GM23338 (cell line): ENCODE results near the gene RPS5. TPM values are rescaled to one million over a fixed set of nuclear protein-coding genes. Genes with fewer than 3 reads are reported as not detected.

Experiments
- ATAC-seq: fragments of 200-7000 bp; cut with Tn5 transposase; 3 replicates; pipeline ENCODE4 v1.9.1; 2020
- DNase-seq: peaks from one replicate; pipeline ENCODE4 v3.0.0-alpha.2; 2015; ENCODE audit warnings: low spot score
- H2AFZ ChIP-seq: fragments of 200-600 bp; sonication (generic); 2 replicates; pipeline ENCODE4 v1.8.0; 2016; ENCODE audit warnings: antibody characterized with exemption, mild to moderate bottlenecking, moderate library complexity
- H3F3A ChIP-seq: fragments of 200-600 bp; sonication (generic); replicated peaks from 2 replicates; pipeline ENCODE4 v1.8.0; 2017; ENCODE audit warnings: antibody characterized with exemption, mixed run types, low read depth
- H3K27ac ChIP-seq: fragments of 200-600 bp; sonication (generic); 2 replicates; pipeline ENCODE4 v1.6.1; 2016; ENCODE audit warnings: low read depth
- H3K27me3 ChIP-seq: fragments of 200-600 bp; sonication (generic); 2 replicates; pipeline ENCODE4 v1.8.0; 2016; ENCODE audit warnings: mild to moderate bottlenecking, mixed run types, moderate library complexity; ENCODE audit not compliant: insufficient read depth
- H3K36me3 ChIP-seq: fragments of 200-600 bp; sonication (generic); 2 replicates; pipeline ENCODE4 v1.8.0; 2016; ENCODE audit warnings: mild to moderate bottlenecking; ENCODE audit not compliant: insufficient read depth
- H3K4me1 ChIP-seq: fragments of 200-600 bp; sonication (generic); 2 replicates; pipeline ENCODE4 v1.8.0; 2016; ENCODE audit warnings: mild to moderate bottlenecking, moderate library complexity; ENCODE audit not compliant: insufficient read depth
- H3K4me2 ChIP-seq: fragments of 200-600 bp; sonication (generic); 2 replicates; pipeline ENCODE4 v1.7.1; 2017; ENCODE audit warnings: mixed run types
- H3K4me3 ChIP-seq: fragments of 200-600 bp; sonication (generic); 2 replicates; pipeline ENCODE4 v1.6.1; 2016; ENCODE audit warnings: mixed run types
- H3K79me2 ChIP-seq: fragments of 200-600 bp; sonication (generic); replicated peaks from 2 replicates; pipeline ENCODE4 v1.8.0; 2017; ENCODE audit warnings: mild to moderate bottlenecking; ENCODE audit not compliant: insufficient read depth
- H3K9me2 ChIP-seq: fragments of 200-600 bp; sonication (generic); 2 replicates; pipeline ENCODE4 v1.8.0; 2017; ENCODE audit not compliant: insufficient read depth
- H4K20me1 ChIP-seq: fragments of 200-600 bp; sonication (generic); replicated peaks from 2 replicates; pipeline ENCODE4 v1.8.0; 2017; ENCODE audit warnings: mild to moderate bottlenecking; ENCODE audit not compliant: insufficient read depth
- H3K27ac Mint-ChIP-seq: 2 replicates; pipeline ENCODE4 v1.8.0; 2020; ENCODE audit warnings: inconsistent platforms, mild to moderate bottlenecking, moderate library complexity, mixed read lengths
- H3K27me3 Mint-ChIP-seq: 3 replicates; pipeline ENCODE4 v1.8.0; 2022; ENCODE audit warnings: low read depth, mild to moderate bottlenecking, moderate library complexity, mixed read lengths, inconsistent platforms; ENCODE audit not compliant: insufficient read depth, poor library complexity
- H3K36me3 Mint-ChIP-seq: 3 replicates; pipeline ENCODE4 v1.8.0; 2021; ENCODE audit warnings: low read depth, mild to moderate bottlenecking, inconsistent platforms, moderate library complexity, mixed read lengths
- H3K4me1 Mint-ChIP-seq: 3 replicates; pipeline ENCODE4 v1.8.0; 2020; ENCODE audit warnings: mild to moderate bottlenecking, inconsistent platforms, mixed read lengths
- H3K4me3 Mint-ChIP-seq: 3 replicates; pipeline ENCODE4 v1.8.0; 2021; ENCODE audit warnings: moderate library complexity, mild to moderate bottlenecking, inconsistent platforms, mixed read lengths
- H3K9me3 Mint-ChIP-seq: 3 replicates; pipeline ENCODE4 v1.8.0; 2020; ENCODE audit warnings: moderate library complexity, mild to moderate bottlenecking, inconsistent platforms, mixed read lengths
- CREB1 ChIP-seq: fragments of 250-450 bp; sonication (Bioruptor Pico); IDR thresholded peaks from 2 replicates; pipeline ENCODE4 v1.5.0; 2020; ENCODE audit warnings: low read depth, mild to moderate bottlenecking, moderate library complexity
- CTCF ChIP-seq, 2 experiments: fragments of 200-600 bp in 1 of 2; sonication (generic) in 1 of 2; conservative IDR thresholded peaks; 2 replicates each; pipeline versions ENCODE4 v1.5.1 to v1.6.1; 2016 to 2017; ENCODE audit warnings: antibody characterized with exemption in 2 of 2, low read depth in 2 of 2, mild to moderate bottlenecking in 2 of 2, moderate library complexity in 1 of 2
- ETS1 ChIP-seq: IDR thresholded peaks from 2 replicates; pipeline ENCODE4 v1.6.1; 2016; ENCODE audit warnings: antibody characterized with exemption
- EZH2phosphoT487 ChIP-seq: fragments of 200-600 bp; sonication (generic); IDR thresholded peaks from one replicate; pipeline ENCODE4 v1.8.1; 2018; ENCODE audit warnings: antibody characterized with exemption; ENCODE audit not compliant: unreplicated experiment
- POLR2AphosphoS5 ChIP-seq: IDR thresholded peaks from 2 replicates; pipeline ENCODE4 v1.6.1; 2016; ENCODE audit warnings: antibody characterized with exemption, low read depth
- REST ChIP-seq: IDR thresholded peaks from one replicate; pipeline ENCODE4 v1.6.1; 2018; ENCODE audit warnings: antibody characterized with exemption; ENCODE audit not compliant: unreplicated experiment
- STAT1 ChIP-seq: IDR thresholded peaks from one replicate; pipeline ENCODE4 v1.6.1; 2016; ENCODE audit warnings: antibody characterized with exemption; ENCODE audit not compliant: unreplicated experiment
- ZNF462 ChIP-seq: fragments of 250-450 bp; sonication (Bioruptor Pico); IDR thresholded peaks from 2 replicates; pipeline ENCODE4 v1.5.0; 2020; ENCODE audit warnings: mild to moderate bottlenecking, moderate library complexity
- polyA plus RNA-seq: library from polyadenylated mRNA; unstranded; fragments of >200 nt; fragmentation: Nextera tagmentation; extraction: Ambion mirVana; gene quantifications from 2 replicates; pipeline ENCODE4 v1.2.1, GENCODE V29; 2016
- total RNA-seq: library from RNA; depleted of rRNA; stranded (reverse); fragments of >200 nt; shearing (Covaris generic); gene quantifications from 2 replicates; pipeline ENCODE4 v1.2.3, GENCODE V29; 2014

The RPS5 gene
- total and polyA plus RNA-seq, 2 experiments from 2014 or later, result 734 to 2,111 TPM

GRCh38 chr19:58362272-58362994 lies 24.6 kb upstream of the RPS5 start, which contains the start of gene ZNF497:
ZNF497 (minus strand) TSS chr19:58362751; CDS start chr19:58357635, 5,116 bp downstream.
- no peaks in the 10 kb centered on the region for H3K9me2 ChIP-seq
- DNase-seq, result peak; percentile 97
- peak within 1 kb of the TSS; percentile 87 for H3K4me2 ChIP-seq
- H3K27ac ChIP-seq, result peak within 1 kb of the TSS; percentile 84
- H4K20me1 ChIP-seq, result no peaks in the 10 kb centered on the region; the same call in 1 of the 2 replicates
- peaks cover 3% of the 10 kb centered on the region; the same call in 1 of the 2 replicates for H3F3A ChIP-seq
- Mint-ChIP-seq H3K27me3 (peaks cover 6% of the 10 kb centered on the region), H3K27ac (peak within 1 kb of the TSS; percentile 99), H3K9me3 (peaks cover 3% of the 10 kb centered on the region; the same call in 1 of the 3 replicates), H3K4me1 (no peaks in the 10 kb centered on the region; the same call in 2 of the 3 replicates), H3K36me3 (peaks cover 3% of the 10 kb centered on the region; the same call in 1 of the 3 replicates), H3K4me3 (peak within 1 kb of the TSS; percentile 96)
- TF ChIP-seq POLR2AphosphoS5 (peak; percentile 86), STAT1 (no peak), EZH2phosphoT487 (no peak), CREB1 (CRISPR knock-in tag) (peak; percentile 42; the same call in 1 of the 2 replicates), REST (no peak), CTCF (conservative IDR thresholded peaks at IDR 0.05; ENCODE audit: low read depth in 2 of 2) (no peak; a peak in 1 of 4 replicates), ETS1 (peak; percentile 82), ZNF462 (CRISPR knock-in tag) (no peak)
- H3K4me1 ChIP-seq, result no peaks in the 10 kb centered on the region; the same call in 1 of the 2 replicates
- H2AFZ ChIP-seq, result peak within 1 kb of the TSS; percentile 97
- ATAC-seq, result peak; percentile 95
- no peaks in the 10 kb centered on the region for H3K79me2 ChIP-seq
- peak within 1 kb of the TSS; percentile 85 for H3K4me3 ChIP-seq
- no peaks in the 10 kb centered on the region for H3K36me3 ChIP-seq
- H3K27me3 ChIP-seq, result peaks cover 2% of the 10 kb centered on the region; the same call in 1 of the 2 replicates
